ENCODE measurements around the gene CFAP100. TPM values are rescaled to one million over a fixed set of nuclear protein-coding genes. Genes with fewer than 3 reads are reported as not detected.

CFAP100 gene
- polyA plus RNA-seq, 4 donors: 0.46 to 2.5 (median 1.3) TPM

DNA sequence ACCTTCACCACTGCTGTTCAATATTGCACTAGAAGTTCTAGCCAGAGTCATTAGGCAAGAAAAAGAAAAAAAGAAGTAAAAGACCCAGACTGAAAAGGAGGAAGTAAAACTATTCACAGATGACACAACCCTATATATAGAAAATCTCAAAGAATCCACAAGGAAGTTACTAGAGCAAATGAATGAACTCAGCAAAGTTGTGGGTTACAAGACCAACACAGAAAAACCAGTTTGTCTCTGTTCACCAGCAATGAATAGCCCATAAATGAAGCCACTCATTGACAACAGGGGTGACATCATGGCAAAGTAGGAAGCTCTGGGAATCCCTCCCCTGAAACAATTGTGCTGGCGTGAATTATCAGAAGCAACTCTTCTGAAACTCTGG, 4.6 kb downstream of the CFAP100 start:
- DNase-seq (ENCODE audit: low read depth in 4 of 4, low spot score in 3 of 4): no peak

DNA sequence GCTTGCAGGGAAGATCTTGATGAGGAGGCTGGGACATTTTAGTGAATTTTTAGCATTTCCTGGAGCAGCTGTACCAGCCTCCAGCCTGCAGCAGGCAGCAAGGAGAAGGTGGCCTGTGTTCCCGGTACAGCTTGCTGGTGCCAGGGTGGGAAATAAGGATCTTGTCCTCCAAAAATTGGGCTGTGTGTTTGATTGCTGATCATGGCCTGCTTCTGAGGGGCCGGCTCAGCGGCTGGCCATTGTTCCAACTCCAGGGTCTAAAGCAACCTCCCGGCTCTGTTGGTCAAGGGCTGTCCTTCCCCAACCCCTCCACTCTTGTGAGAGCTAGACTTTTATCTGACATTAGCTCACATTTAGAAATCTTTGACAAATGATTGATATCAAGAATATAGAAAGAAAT, 5.0 kb downstream of the CFAP100 start:
- DNase-seq (ENCODE audit: low read depth in 4 of 4, low spot score in 3 of 4): no peak

GRCh38 chr3:126401611-126402160, 7.0 kb downstream of the CFAP100 start:
- DNase-seq (ENCODE audit: low read depth in 4 of 4, low spot score in 3 of 4): no peak

DNA sequence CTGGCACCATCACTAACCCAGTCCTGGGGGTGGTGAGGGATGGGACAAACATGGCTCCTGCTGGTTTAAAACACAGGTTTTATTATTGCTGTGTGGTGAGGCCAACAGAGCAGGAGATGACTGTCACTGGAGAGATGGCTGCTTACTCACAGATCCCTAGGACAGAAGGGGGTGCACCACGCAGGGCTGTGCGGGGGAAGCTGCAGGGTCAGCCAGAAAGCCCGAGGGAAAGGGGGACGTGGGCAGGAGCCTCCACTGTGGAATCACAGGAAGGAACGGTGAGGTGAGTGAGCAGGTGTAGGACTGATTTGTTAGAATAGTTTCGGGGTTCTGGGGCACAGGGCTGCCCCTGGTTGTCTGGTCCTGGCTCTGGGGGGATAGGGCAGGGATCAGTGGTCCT, 7.5 kb downstream of the CFAP100 start:
- no peak for DNase-seq (ENCODE audit: low read depth in 4 of 4, low spot score in 3 of 4)

- no peak for DNase-seq (ENCODE audit: low read depth in 4 of 4, low spot score in 3 of 4)
These were observed 8.1 kb downstream of the CFAP100 start for GRCh38 chr3:126402666-126403302.

GRCh38 chr3:126406389-126407296, 11.9 kb downstream of the CFAP100 start:
- DNase-seq (ENCODE audit: low read depth in 4 of 4, low spot score in 3 of 4): no peak

- no peak for DNase-seq (ENCODE audit: low read depth in 4 of 4, low spot score in 3 of 4)
These were observed 12.8 kb downstream of the CFAP100 start for GRCh38 chr3:126407412-126408044.

GRCh38 chr3:126408099-126408498, 13.4 kb downstream of the CFAP100 start:
- no peak for DNase-seq (ENCODE audit: low read depth in 4 of 4, low spot score in 3 of 4)

- DNase-seq (ENCODE audit: low read depth in 4 of 4, low spot score in 3 of 4): no peak
These were observed 18.4 kb downstream of the CFAP100 start for GRCh38 chr3:126412841-126413692.

DNA sequence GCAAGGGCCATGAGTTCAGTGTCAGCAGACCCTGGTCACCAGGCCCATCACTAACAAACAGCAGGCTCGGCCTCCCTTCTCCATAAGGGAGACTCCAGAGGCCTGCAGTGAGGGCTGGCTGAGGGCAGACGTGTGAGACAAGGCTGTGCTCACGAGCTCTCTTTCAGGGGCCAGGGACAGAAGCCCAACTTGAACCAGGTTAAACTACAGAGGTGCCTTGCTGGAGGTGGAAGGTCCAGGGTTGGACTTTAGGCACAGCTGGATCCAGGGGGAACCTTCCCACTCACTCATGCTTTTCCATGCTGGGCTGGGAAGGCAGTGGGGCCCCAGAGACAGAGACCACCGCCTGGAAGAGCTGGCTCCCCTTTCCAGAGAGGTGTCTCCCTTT, 19.0 kb downstream of the CFAP100 start:
- no peak for DNase-seq (ENCODE audit: low read depth in 4 of 4, low spot score in 3 of 4)

- no peak for DNase-seq (ENCODE audit: low read depth in 4 of 4, low spot score in 3 of 4)
These were observed 19.7 kb downstream of the CFAP100 start for GRCh38 chr3:126414406-126414805.

DNA sequence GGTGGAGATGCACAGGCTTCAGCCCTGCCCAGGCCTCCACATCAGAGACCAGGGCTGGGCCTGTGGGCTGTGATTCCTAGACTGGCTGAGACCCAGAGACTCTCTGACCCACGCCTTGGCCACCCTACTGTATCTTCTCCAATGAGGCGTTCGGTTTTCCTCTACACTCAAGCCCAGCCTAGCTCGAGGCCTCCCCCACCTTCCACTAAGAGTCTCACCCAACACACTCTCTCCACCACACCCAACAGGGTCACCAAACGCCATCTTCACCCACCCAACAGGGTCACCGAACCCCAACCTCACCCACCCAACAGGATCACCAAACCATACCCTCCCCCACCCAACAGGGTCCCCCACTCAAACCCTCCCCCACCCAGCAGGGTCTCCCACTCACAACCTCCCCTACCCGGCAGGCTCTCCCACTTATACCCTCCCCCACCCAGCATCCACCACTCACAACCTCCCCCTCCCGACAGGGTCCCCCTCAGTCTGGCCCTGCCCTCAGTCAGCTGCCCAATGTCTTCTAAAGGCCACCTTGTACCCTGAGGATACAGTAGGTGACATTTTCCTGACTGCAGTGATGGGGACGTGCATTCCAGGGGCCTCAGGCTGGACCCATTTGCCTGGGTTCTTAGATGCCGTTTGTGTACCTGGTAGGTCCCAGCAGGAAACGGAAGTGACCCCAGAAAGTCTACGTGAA, 20.4 kb downstream of the CFAP100 start:
- no peak for DNase-seq (ENCODE audit: low read depth in 4 of 4, low spot score in 3 of 4)

- DNase-seq (ENCODE audit: low read depth in 4 of 4, low spot score in 3 of 4): no peak
These were observed 21.2 kb downstream of the CFAP100 start for GRCh38 chr3:126415661-126416591.

GRCh38 chr3:126416943-126417342, 22.2 kb downstream of the CFAP100 start:
- no peak for DNase-seq (ENCODE audit: low read depth in 4 of 4, low spot score in 3 of 4)

GRCh38 chr3:126417515-126417914, 22.8 kb downstream of the CFAP100 start:
- no peak for DNase-seq (ENCODE audit: low read depth in 4 of 4, low spot score in 3 of 4)

DNA sequence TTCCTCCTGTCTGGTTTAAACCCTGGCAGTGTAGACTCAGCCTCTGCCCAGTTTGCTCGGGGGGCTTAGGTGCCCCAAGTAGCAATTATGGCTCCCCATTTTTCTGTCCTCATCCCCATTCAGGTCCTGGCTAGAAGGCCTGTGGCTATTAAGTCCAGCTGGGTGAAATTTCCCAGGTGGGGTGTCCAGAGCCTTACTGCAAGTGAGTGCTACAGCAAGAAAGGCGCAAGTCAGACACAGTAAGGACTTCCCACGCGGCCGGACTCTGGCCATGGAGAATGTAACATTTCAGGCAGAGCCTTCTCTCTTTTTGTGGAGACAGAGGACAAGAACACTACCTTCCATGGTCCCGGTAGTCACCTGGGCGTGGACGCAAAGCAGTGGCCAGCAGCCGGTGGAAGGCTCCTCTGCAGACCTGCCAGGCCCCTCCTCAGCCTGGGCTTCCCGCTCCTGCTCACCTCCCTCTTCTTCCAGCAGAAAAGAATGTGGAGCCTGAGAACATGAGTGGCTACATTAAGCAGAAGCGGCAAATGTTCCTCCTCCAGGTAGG, 23.3 kb downstream of the CFAP100 start:
- no peak for DNase-seq (ENCODE audit: low read depth in 4 of 4, low spot score in 3 of 4)

- no peak for DNase-seq (ENCODE audit: low read depth in 4 of 4, low spot score in 3 of 4)
These were observed 24.0 kb downstream of the CFAP100 start for GRCh38 chr3:126418661-126419131.

DNA sequence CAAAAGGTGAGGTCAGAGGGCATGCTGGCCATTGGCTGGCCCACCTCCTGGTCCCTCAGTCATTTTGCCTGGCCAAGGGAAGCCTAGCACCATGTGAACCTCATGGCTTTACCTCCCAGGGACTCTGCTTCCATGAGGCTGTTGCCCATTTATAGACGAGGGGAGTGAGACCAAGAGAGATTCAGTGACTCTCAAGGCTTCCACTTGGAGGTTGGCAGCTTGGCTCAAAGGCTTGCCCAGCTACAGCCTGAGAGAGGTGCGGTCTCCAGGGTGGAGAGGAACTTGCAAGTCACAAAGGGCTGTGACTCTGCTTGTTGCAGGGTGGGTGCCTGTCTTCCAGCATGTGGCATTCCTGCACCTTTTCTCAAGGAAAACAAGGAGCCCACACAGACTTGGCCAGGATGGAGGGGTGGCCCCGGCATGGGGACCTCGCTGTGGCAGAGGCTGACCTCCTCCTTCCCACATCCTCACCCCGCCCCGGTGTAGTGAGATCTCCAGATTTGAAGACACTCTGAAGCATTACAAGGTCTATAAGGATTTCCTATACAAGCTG, 24.5 kb downstream of the CFAP100 start:
- no peak for DNase-seq (ENCODE audit: low read depth in 4 of 4, low spot score in 3 of 4)

Data from left renal pelvis (tissue), 4 donors.